Astrocyte (in vitro differentiated cells and primary cell): ENCODE data around the gene DKKL1. TPM values are rescaled to one million over a fixed set of nuclear protein-coding genes. Genes with fewer than 3 reads are reported as not detected.

Experiments used
- DNase-seq: peaks from one replicate; pipeline ENCODE4 v3.0.0-alpha.2; 2010; ENCODE audit warnings: low read depth
- FAIRE-seq: peaks from 2 replicates; lab custom pipeline; 2011; peaks lifted over from hg19 to GRCh38; lab: Jason Lieb, UNC
- H2AFZ ChIP-seq: 2 replicates; pipeline ENCODE4 v1.6.0; 2012; ENCODE audit warnings: low read depth, low read length, inconsistent platforms
- H3K27ac ChIP-seq: 2 replicates; pipeline ENCODE4 v1.5.1; 2011; ENCODE audit warnings: low read depth, low read length, inconsistent platforms
- H3K27me3 ChIP-seq: 2 replicates; pipeline ENCODE4 v1.6.0; 2011; ENCODE audit warnings: low read length, inconsistent platforms; ENCODE audit not compliant: insufficient read depth
- H3K36me3 ChIP-seq: 2 replicates; pipeline ENCODE4 v1.5.1; 2011; ENCODE audit warnings: low read length, inconsistent platforms; ENCODE audit not compliant: insufficient read depth
- H3K4me1 ChIP-seq: 2 replicates; pipeline ENCODE4 v1.5.1; 2011; ENCODE audit warnings: low read length, inconsistent platforms; ENCODE audit not compliant: insufficient read depth
- H3K4me2 ChIP-seq: 2 replicates; pipeline ENCODE4 v1.6.0; 2012; ENCODE audit warnings: low read length, inconsistent platforms
- H3K4me3 ChIP-seq: 2 replicates; pipeline ENCODE4 v1.5.1; 2011; ENCODE audit warnings: low read depth, mild to moderate bottlenecking, low read length, inconsistent platforms; ENCODE audit not compliant: insufficient read depth
- H3K79me2 ChIP-seq: 2 replicates; pipeline ENCODE4 v1.6.0; 2012; ENCODE audit warnings: mild to moderate bottlenecking, low read length, inconsistent platforms; ENCODE audit not compliant: insufficient read depth
- H3K9ac ChIP-seq: 2 replicates; pipeline ENCODE4 v1.6.0; 2012; ENCODE audit warnings: mild to moderate bottlenecking, low read length, inconsistent platforms
- H3K9me3 ChIP-seq: 2 replicates; pipeline ENCODE4 v1.5.1; 2012; ENCODE audit warnings: low read depth, mild to moderate bottlenecking, low read length, inconsistent platforms; ENCODE audit not compliant: insufficient read depth
- H4K20me1 ChIP-seq: 2 replicates; pipeline ENCODE4 v1.6.0; 2012; ENCODE audit warnings: low read length, inconsistent platforms; ENCODE audit not compliant: insufficient read depth
- H3K27ac Mint-ChIP-seq: one replicate; pipeline ENCODE4 v1.8.0; 2021; ENCODE audit warnings: mild to moderate bottlenecking, mixed read lengths; ENCODE audit not compliant: unreplicated experiment
- H3K27me3 Mint-ChIP-seq: one replicate; pipeline ENCODE4 v1.8.0; 2021; ENCODE audit warnings: low read depth, mixed read lengths; ENCODE audit not compliant: unreplicated experiment
- H3K36me3 Mint-ChIP-seq: one replicate; pipeline ENCODE4 v1.8.0; 2021; ENCODE audit warnings: low read depth, mixed read lengths; ENCODE audit not compliant: unreplicated experiment
- H3K4me1 Mint-ChIP-seq: one replicate; pipeline ENCODE4 v1.8.0; 2021; ENCODE audit warnings: low read depth, mixed read lengths; ENCODE audit not compliant: unreplicated experiment
- H3K4me3 Mint-ChIP-seq: one replicate; pipeline ENCODE4 v1.8.0; 2021; ENCODE audit warnings: mild to moderate bottlenecking, moderate library complexity, mixed read lengths; ENCODE audit not compliant: unreplicated experiment
- H3K9me3 Mint-ChIP-seq: one replicate; pipeline ENCODE4 v1.8.0; 2021; ENCODE audit warnings: mild to moderate bottlenecking, mixed read lengths; ENCODE audit not compliant: unreplicated experiment
- EZH2 ChIP-seq: IDR thresholded peaks from 2 replicates; pipeline ENCODE4 v1.6.1; 2012; ENCODE audit warnings: mild to moderate bottlenecking, low read length, inconsistent platforms; ENCODE audit not compliant: insufficient read depth
- total RNA-seq: library from RNA; stranded (reverse); gene quantifications from 2 replicates; pipeline ENCODE4 v1.2.1, GENCODE V29; 2021
- TF ChIP-seq, protein P1 (sequence below): IDR thresholded peaks from 2 replicates; pipeline ENCODE4 v1.5.1; 2011; ENCODE audit warnings: low read depth, mild to moderate bottlenecking, inconsistent platforms, low read length, moderate library complexity; ENCODE audit not compliant: insufficient read depth

The DKKL1 gene
- total RNA-seq, 1 donor from 2014 or later = 1.1 TPM

DNA sequence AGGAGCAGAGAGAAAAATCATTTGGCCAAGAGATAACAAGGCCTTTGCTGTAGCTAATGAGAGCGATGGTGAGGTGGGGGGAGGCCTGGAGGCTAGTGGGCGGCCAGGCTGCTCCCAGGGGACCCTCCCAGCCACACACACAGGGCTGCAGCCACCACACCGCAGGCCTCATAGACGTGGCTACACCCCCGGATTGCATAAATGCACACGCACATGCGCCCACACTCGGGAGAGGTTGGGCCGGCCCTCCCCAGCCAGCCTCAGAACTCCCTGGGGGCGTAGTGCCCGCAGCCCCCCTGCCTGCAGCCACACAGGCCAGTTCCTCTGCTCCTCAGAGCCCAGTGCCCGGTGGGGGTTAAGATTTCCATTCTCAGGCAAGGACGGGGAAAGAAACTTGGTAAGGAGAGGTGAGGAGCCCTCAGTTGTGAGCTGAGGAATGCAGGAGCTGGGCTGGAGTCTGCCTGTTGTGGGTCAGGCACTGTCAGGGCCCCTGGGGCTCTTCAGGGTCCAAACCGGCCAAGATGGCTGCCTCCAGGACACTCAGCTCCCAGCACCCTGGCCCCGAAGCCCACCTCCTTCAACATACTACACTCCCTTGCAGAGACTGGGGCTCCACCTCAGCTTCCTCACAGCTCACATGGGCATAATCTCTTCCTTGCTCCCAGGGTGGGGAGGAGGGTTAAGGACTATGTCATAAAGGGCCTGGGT, 51.6 kb downstream of the DKKL1 start:
- no peak overlapping the region for H3K4me3 Mint-ChIP-seq
- peaks cover 31% of the 10 kb centered on the region for H3K27me3 ChIP-seq
- no peak overlapping the region for H3K27ac Mint-ChIP-seq
- no peaks in the 10 kb centered on the region for H3K4me1 ChIP-seq
- TF ChIP-seq, protein P1, sequence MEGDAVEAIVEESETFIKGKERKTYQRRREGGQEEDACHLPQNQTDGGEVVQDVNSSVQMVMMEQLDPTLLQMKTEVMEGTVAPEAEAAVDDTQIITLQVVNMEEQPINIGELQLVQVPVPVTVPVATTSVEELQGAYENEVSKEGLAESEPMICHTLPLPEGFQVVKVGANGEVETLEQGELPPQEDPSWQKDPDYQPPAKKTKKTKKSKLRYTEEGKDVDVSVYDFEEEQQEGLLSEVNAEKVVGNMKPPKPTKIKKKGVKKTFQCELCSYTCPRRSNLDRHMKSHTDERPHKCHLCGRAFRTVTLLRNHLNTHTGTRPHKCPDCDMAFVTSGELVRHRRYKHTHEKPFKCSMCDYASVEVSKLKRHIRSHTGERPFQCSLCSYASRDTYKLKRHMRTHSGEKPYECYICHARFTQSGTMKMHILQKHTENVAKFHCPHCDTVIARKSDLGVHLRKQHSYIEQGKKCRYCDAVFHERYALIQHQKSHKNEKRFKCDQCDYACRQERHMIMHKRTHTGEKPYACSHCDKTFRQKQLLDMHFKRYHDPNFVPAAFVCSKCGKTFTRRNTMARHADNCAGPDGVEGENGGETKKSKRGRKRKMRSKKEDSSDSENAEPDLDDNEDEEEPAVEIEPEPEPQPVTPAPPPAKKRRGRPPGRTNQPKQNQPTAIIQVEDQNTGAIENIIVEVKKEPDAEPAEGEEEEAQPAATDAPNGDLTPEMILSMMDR = no peak
- TF ChIP-seq EZH2 = no peak
- H3K9me3 Mint-ChIP-seq = no peaks in the 10 kb centered on the region
- H3K36me3 Mint-ChIP-seq = no peaks in the 10 kb centered on the region
- H2AFZ ChIP-seq = peak overlapping the region; percentile 18
- no peaks in the 10 kb centered on the region for H3K79me2 ChIP-seq
- DNase-seq (no peak), FAIRE-seq (no peak)
- H3K27ac ChIP-seq = no peak overlapping the region
- H4K20me1 ChIP-seq = no peaks in the 10 kb centered on the region
- H3K36me3 ChIP-seq = no peaks in the 10 kb centered on the region
- H3K4me1 Mint-ChIP-seq = no peaks in the 10 kb centered on the region
- peaks cover 74% of the 10 kb centered on the region for H3K27me3 Mint-ChIP-seq
- H3K9me3 ChIP-seq = no peaks in the 10 kb centered on the region
- no peak overlapping the region for H3K9ac ChIP-seq
- H3K4me3 ChIP-seq = no peak overlapping the region
- H3K4me2 ChIP-seq = no peak overlapping the region

DNA sequence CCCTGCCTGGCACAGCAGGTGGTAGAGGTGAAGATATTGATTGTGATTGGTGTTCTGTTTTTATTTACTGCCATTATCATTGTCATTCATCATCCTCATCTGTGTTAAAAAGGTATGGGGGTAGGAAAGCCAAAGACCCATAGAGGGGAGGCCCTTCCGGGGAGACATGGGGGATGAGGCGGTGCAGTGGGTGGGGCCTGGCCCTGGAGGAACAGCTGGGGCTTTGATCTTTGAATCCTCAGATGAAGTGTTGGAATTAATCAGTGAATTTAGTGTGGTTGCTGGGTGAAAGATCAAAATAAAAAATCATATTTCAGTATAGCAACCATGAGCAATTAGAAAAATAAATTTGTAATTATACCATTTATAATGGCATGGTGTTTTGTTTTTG, 52.1 kb downstream of the DKKL1 start:
- Histone ChIP-seq H3K9ac (no peak overlapping the region), H3K4me1 (no peaks in the 10 kb centered on the region), H3K27ac (no peak overlapping the region), H3K4me3 (no peak overlapping the region), H3K36me3 (no peaks in the 10 kb centered on the region), H4K20me1 (no peaks in the 10 kb centered on the region), H3K27me3 (peaks cover 36% of the 10 kb centered on the region), H3K79me2 (no peaks in the 10 kb centered on the region), H3K9me3 (no peaks in the 10 kb centered on the region), H2AFZ (no peak overlapping the region), H3K4me2 (no peak overlapping the region)
- no peak for DNase-seq
- Mint-ChIP-seq H3K4me3 (no peak overlapping the region), H3K27ac (no peak overlapping the region), H3K36me3 (no peaks in the 10 kb centered on the region), H3K27me3 (peaks cover 80% of the 10 kb centered on the region), H3K4me1 (no peaks in the 10 kb centered on the region), H3K9me3 (no peaks in the 10 kb centered on the region)
- no peak for FAIRE-seq
- TF ChIP-seq, protein P1 = no peak
- TF ChIP-seq EZH2 = no peak

DNA sequence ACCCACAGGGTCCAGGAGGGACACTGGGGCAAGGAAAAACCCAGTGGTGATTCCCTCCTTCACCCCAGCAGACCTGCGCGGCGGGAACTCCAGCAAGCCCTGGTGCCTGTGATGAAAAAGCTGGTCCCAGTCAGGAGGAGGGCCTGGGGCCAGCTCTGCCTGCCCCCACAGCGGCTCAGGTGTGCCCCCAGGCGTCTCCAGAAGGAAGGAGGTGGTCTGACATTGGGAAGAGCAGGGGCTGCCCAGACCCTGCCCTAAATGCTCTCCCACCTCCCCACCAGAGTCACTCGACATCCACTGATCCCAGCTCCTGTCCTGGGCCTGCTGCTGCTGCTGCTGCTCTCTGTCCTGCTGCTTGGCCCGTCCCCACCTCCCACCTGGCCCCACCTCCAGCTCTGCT, 53.4 kb downstream of the DKKL1 start:
- Histone ChIP-seq H3K4me1 (no peaks in the 10 kb centered on the region), H3K4me2 (no peak overlapping the region), H2AFZ (no peak overlapping the region), H3K36me3 (no peaks in the 10 kb centered on the region), H3K27me3 (peaks cover 47% of the 10 kb centered on the region), H3K79me2 (no peaks in the 10 kb centered on the region), H3K9ac (no peak overlapping the region), H3K9me3 (no peaks in the 10 kb centered on the region), H4K20me1 (peaks cover 7% of the 10 kb centered on the region), H3K4me3 (no peak overlapping the region), H3K27ac (no peak overlapping the region)
- Mint-ChIP-seq H3K27me3 (peaks cover 82% of the 10 kb centered on the region), H3K4me3 (no peak overlapping the region), H3K4me1 (peaks cover 4% of the 10 kb centered on the region), H3K27ac (no peak overlapping the region), H3K9me3 (no peaks in the 10 kb centered on the region), H3K36me3 (peaks cover 3% of the 10 kb centered on the region)
- TF ChIP-seq EZH2 = no peak
- TF ChIP-seq, protein P1 = no peak
- no peak for FAIRE-seq
- no peak for DNase-seq
